Measurements from ENCODE around the gene USP36. TPM values are rescaled to one million over a fixed set of nuclear protein-coding genes. Genes with fewer than 3 reads are reported as not detected.
A peak's percentile ranks its signal among the peaks of the same experiment; 100 is the strongest.
"Not testable (repeated sequence)": the region's sequence is repeated elsewhere in the genome, so short reads cannot be mapped to it uniquely, and the experiment has no call there.

Gene USP36
- 10 to 100 TPM; 82.2 to 88.1 TPM for total RNA-seq

DNA sequence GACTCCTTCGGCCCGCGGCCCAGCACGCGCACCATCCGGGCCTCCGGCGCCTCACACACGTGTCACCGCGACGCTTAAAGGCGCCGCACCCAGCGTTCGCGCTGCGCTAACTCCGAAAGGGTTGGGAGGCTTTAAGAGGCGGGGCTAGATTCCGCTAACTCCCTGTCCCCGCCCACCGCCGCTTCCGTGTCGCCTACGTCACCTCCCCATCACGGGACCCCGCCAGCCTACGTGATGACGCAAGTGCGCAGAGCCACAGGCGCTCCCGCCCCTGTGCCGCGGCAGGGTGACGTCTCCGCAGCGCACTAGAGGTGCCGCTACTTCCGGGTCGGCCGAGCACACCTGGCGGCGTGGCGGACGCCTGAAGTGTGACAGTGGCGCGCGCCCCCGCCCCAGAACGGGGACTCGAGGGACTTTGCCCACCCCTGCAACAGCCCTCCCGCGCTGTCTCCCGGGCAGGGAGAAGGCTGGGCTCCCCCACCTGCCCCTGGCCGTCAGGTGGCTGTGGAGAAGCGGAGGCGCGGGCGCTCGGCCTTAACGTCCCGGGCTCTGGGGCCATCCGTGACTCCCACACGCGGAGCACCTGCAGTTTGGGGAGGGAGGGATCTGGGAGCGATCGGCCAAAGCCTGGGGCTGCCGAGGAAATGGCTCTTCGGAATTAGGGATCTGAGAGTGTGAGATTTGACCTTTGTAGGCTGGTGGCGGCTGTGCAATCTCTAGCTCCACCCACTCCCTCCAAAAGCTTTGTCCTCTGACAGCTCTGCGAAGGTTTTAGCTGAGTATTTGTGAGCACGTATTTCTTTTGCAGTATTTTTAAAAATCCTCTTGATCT, at the start of gene USP36:
Gene USP36, minus strand, starts transcription at position 35 of the 832 bp plus-strand sequence. CDS start 4,451 bp downstream, outside the sequence.
- DNase-seq (ENCODE audit: low spot score in 2 of 2) (peak; percentile 98 to 100), ATAC-seq (peak; percentile 91 to 94)
- H3K9me3 Mint-ChIP-seq: no peaks in the 10 kb centered on the region
- peak within 1 kb of the TSS; percentile 88 to 97 for H3K27ac Mint-ChIP-seq
- peaks cover 24 to 29% of the 10 kb centered on the region in 2 donors for H3K36me3 Mint-ChIP-seq

DNA sequence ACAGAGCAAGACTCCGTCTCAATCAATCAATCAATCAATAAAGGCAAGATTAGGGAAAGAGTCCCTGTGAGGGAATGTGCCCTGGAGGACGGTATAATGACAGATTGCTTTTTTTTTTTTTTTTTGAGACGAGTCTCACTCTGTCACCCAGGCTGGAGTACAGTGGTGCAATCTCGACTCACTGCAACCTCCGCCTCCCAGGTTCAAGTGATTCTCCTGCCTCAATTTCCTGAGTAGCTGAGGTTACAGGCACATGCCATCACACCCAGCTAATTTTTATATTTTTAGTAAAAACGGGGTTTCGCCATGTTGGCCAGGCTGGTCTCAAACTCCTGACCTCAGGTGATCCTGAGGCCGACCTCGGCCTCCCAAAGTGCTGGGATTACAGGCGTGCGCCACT, 49.5 kb upstream of the USP36 start:
- not testable (repeated sequence) for H3K9me3 Mint-ChIP-seq, H3K36me3 Mint-ChIP-seq
- ATAC-seq: peak; percentile 18 to 21

DNA sequence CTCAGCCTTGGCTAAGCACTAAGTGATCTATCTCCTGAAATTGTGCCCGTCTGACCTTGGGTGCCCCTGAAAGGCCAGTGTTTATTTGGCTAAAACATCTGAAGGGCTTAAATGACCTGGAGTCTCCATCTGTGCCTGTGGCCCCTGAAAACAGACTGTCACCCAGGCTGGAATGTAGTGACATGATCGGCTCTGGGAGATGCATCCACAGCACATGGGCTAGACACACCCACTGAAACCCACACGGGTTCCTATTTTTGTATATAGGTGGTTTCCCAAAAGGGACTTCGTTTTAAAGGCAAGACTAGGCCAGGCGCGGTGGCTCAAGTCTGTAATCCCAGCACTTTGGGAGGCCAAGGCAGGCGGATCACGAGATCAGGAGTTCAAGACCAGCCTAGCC, 48.9 kb upstream of the USP36 start:
- peak; percentile 55 to 58 for ATAC-seq
- Mint-ChIP-seq H3K27ac (peak overlapping the region; percentile 22 to 49), H3K9me3 (no peaks in the 10 kb centered on the region), H3K36me3 (no peaks in the 10 kb centered on the region)
- DNase-seq (ENCODE audit: low spot score in 2 of 2): no peak

More for the DNA sequence above, 49.5 kb upstream of the USP36 start:
- H3K27ac Mint-ChIP-seq: peak overlapping the region in 1 of 2 donors; percentile 49
- DNase-seq (ENCODE audit: low spot score in 2 of 2): not testable (repeated sequence)

DNA sequence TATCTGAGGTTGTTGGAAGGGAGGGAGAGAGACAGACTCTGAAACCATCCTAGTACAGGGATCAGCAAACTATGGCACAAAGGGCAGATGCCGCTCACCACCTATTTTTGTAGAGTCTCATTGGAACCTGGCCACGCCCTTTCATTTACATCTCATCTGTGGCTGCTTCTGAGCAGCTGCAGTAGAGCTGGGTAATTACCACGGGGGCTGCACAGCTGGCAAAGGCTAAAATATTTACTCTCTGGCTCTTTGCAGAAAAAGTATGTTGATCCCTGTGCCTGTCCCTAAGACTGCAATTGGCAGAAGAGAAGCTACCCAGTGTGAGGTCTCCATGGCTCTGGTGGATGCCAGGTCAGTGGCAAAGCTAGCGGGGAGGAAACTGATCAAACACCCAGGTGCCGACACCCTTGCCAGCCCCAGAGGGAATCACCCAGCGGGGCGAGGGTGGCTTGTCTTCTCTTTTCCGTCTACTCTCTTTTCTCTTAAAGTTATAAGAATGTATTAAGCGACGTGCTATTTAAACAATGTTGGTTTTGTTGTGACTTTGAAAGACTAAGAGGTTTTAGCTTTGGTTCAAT, 48.4 kb upstream of the USP36 start:
- DNase-seq (ENCODE audit: low spot score in 2 of 2) (no peak), ATAC-seq (no peak)
- H3K27ac Mint-ChIP-seq: peak overlapping the region in 1 of 2 donors; percentile 49
- H3K36me3 Mint-ChIP-seq: no peaks in the 10 kb centered on the region
- H3K9me3 Mint-ChIP-seq: no peaks in the 10 kb centered on the region

DNA sequence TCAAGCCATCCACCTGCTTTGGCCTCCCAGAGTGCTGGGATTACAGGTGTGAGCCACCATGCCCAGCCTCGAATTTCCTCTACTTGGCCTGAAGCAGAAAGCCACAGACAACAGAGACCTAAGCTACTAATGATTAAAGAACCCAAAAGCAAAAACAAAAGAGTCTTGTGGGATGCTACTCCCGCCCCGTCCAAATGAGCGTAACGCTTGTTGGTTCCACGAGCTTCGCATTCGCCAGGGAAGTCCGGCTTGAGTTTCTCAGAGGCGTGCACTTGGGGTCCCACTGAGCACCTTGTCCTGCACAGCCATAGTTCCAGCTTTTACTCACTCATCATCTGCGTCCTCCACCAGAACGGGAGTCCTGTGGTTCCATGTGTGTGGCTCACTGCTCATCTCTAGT, 46.3 kb upstream of the USP36 start:
- Mint-ChIP-seq H3K27ac (no peak overlapping the region), H3K36me3 (no peaks in the 10 kb centered on the region), H3K9me3 (no peaks in the 10 kb centered on the region)
- ATAC-seq: no peak
- no peak for DNase-seq (ENCODE audit: low spot score in 2 of 2)

DNA sequence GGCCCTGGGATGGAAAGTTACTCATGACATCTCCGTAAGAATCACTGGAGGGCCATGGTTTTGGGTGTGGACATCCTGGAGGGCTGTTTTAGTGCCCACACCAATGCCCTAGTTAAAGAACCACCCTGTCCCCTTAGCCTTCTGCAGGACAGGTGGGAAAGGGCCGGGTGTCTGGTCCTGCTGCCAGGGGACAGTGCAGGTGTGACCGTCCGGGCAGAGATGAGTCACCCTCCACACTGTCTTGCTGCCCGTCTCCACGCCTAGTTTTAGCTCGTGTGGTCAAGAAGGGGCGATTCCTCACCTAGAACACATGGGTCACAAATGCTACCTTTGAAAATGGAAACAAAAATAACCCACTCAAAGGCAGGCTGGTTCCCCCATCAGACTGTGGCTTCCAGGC, 45.3 kb upstream of the USP36 start:
- DNase-seq (ENCODE audit: low spot score in 2 of 2) (no peak), ATAC-seq (no peak)
- Mint-ChIP-seq H3K9me3 (no peaks in the 10 kb centered on the region), H3K27ac (no peak overlapping the region), H3K36me3 (no peaks in the 10 kb centered on the region)

- DNase-seq (ENCODE audit: low spot score in 2 of 2) (no peak), ATAC-seq (no peak)
- no peaks in the 10 kb centered on the region for H3K9me3 Mint-ChIP-seq
- H3K27ac Mint-ChIP-seq: no peak overlapping the region
- no peaks in the 10 kb centered on the region for H3K36me3 Mint-ChIP-seq
These were observed 44.5 kb upstream of the USP36 start for GRCh38 chr17:78884876-78885667.

DNA sequence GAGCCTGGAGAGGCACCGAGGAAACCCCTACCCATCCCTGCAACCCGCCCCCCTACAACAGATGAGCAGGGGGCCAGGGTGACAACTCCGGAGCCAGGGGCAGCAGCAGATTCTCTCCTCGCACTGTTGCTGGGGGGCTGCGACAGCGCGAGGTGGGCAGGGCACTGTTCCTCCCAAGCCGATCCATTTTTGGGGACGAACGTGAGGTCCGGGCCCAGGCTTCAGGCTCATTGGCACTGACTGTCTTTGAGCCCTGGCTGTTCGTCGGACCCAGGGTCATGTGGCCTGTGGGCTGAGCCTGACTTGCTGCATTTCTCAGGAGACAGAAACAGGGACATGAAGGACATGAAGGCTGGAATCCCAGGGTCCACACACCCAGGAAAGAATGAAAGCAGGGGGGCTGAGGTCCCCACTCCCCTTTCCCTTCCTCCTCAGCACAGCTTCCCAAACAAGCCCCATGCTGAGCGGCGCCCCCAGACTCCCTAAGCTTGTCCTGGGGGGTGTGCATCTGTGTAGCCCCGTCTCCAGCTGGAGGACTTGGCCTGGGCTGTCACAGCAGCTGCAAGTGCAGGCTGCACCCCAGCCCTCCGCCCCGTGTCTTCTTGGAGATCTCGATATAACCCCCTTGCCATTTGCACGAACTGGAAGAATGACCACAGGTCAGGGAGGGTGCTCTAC, 43.7 kb upstream of the USP36 start:
- Mint-ChIP-seq H3K27ac (no peak overlapping the region), H3K36me3 (no peaks in the 10 kb centered on the region), H3K9me3 (no peaks in the 10 kb centered on the region)
- ATAC-seq: no peak
- DNase-seq (ENCODE audit: low spot score in 2 of 2): no peak

DNA sequence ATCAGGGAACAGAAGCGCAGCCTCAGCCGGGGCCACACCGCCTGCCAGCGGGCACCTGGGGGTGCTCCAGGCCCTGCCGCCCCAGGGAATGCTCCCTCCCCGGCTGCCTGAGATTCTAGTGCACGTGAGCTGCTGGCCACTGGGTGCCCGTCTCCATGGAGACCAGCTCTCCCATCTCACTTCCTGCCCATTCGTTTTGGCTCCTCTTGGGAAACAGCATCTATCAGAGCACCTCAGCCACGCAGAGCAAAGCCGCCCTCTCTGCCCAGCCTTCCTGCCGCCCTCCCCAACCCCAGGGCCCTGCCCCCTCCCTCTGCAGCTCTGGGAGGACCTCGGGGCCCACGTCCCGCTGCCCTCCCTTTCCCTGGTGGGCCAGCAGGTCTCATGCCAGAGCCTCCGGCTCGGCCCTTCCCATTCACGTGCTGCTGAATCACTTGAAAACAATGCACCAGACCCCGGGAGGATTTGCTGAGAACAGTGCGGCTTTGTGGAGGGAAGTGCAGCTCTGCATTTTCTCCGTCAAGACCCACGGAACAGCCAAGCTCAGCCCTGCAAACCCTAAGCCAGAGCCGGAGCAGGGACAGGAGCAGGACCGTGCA, 43.0 kb upstream of the USP36 start:
- Mint-ChIP-seq H3K36me3 (no peaks in the 10 kb centered on the region), H3K9me3 (no peaks in the 10 kb centered on the region), H3K27ac (peak overlapping the region in 1 of 2 donors; percentile 3)
- ATAC-seq (peak in 1 of 2 donors; percentile 19), DNase-seq (ENCODE audit: low spot score in 2 of 2) (no peak)

DNA sequence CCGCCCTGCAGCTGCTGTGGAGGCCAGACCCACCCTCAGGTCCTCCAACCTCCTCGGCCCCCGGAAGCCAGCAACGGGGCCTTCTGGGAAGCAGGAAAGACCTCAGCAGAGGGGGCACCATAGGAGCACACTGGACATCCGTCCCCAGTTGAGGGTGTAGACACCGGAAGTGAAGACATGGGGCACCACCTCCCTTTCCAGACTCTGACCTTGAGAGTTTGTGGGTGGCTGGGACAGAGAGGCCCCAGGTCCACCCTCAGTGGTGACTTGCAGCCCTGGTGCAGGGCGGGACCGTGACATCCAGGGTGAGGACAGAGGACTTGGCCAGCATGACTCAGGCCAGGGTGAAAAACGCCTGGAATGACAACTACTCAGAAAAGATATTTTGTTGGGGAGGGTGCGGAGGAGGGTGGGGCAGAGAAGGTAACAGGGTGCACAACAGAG, 42.5 kb upstream of the USP36 start:
- Mint-ChIP-seq H3K27ac (peak overlapping the region in 1 of 2 donors; percentile 3), H3K9me3 (no peaks in the 10 kb centered on the region), H3K36me3 (no peaks in the 10 kb centered on the region)
- DNase-seq (ENCODE audit: low spot score in 2 of 2) (no peak), ATAC-seq (peak in 1 of 2 donors; percentile 66)

DNA sequence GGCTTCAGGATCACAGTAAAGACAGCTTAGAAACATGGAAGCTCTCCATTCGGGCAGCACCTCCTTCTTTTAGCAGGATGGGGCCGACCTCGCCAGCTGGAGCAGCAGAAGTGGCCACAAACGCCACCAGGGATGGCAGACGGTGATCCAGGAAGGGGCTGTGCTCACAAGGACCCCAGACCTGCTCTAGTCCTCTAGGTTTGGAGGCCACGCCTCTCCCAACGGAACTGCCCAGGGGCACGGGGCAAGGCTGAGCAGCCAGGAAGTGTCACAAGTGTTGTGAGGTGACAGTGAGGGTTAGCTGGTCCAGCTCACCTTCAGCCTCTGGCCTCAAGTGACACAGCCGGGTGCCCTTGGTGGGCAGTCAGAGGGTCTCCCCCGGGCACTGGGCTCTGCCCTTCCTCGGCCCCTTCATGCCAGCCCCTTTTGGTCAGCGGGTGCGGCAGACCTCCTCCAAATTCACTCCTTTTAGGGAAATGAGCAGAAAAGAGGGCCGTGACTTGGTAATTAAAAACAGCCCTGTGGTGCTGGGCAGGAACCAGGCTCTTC, 42.0 kb upstream of the USP36 start:
- Mint-ChIP-seq H3K9me3 (no peaks in the 10 kb centered on the region), H3K36me3 (no peaks in the 10 kb centered on the region), H3K27ac (peak overlapping the region in 1 of 2 donors; percentile 3)
- no peak for DNase-seq (ENCODE audit: low spot score in 2 of 2)
- no peak for ATAC-seq

GRCh38 chr17:78879635-78880186, 39.1 kb upstream of the USP36 start:
- Mint-ChIP-seq H3K9me3 (no peaks in the 10 kb centered on the region), H3K27ac (peak overlapping the region; percentile 55 to 76), H3K36me3 (no peaks in the 10 kb centered on the region)
- ATAC-seq: peak; percentile 61 to 73
- DNase-seq (ENCODE audit: low spot score in 2 of 2): no peak

GRCh38 chr17:78878871-78879527, 38.4 kb upstream of the USP36 start:
- no peak for DNase-seq (ENCODE audit: low spot score in 2 of 2)
- ATAC-seq: no peak
- no peaks in the 10 kb centered on the region for H3K9me3 Mint-ChIP-seq
- no peaks in the 10 kb centered on the region for H3K36me3 Mint-ChIP-seq
- peak overlapping the region in 1 of 2 donors; percentile 76 for H3K27ac Mint-ChIP-seq

DNA sequence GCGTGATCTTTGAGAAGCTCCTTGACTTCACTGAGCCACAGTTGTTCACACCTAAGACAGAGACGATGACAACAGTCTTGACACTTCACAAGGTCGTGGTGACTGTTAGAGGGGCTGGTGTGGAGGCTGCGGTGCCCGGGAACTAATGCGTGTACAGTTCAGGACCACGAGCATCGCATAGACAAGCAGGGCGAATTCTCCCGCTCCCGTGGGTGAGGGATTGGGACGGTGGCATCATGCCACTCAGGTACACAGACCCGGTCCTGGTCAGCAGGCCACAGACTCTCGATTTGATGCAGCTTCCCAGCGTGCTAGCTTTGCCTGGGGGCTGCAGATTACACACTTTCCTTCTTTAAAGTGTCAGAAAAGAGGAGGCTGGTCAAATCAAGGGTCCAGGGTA, 37.6 kb upstream of the USP36 start:
- DNase-seq (ENCODE audit: low spot score in 2 of 2) (no peak), ATAC-seq (no peak)
- H3K27ac Mint-ChIP-seq: peak overlapping the region in 1 of 2 donors; percentile 76
- no peaks in the 10 kb centered on the region for H3K9me3 Mint-ChIP-seq
- no peaks in the 10 kb centered on the region for H3K36me3 Mint-ChIP-seq

DNA sequence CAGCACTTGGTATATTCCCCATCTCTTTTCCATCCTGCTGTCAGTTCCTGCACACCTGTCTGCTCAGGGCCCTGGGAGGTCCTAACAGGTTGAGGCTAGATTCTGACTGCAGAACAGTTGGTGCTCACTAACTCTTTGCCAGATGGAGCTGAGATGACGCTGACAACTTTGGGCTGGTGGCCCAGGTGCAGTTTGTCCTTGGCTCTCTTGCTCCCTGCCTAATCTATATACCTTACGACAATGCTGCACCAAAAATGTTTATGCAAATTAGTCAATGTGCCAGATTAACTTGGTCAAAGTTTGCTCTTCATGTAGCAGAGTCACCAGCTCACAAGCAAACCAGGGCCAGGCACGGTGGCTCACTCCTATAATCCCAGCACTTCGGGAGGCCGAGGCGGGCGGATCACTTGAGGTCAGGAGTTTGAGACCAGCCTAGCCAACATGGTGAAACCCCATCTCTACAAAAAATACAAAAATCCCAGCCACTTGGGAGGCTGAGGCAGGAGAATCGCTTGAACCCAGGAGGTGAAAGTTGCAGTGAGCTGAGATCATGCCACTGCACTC, 36.4 kb upstream of the USP36 start:
- not testable (repeated sequence) for ATAC-seq; DNase-seq (ENCODE audit: low spot score in 2 of 2); H3K36me3 Mint-ChIP-seq; H3K27ac Mint-ChIP-seq; H3K9me3 Mint-ChIP-seq

Measured in activated naive CD4-positive, alpha-beta T cell treated with anti-CD3 and anti-CD28 coated beads, Interleukin-2, amount 50 U/mL, for 72 hours (primary cell).